HG03469 (cell line): ENCODE results near the gene MAPK12.

Source experiments
- ATAC-seq: cut with Tn5 transposase; IDR thresholded peaks from one replicate; pipeline ENCODE4 v1.9.1; 2021; ENCODE audit warnings: mild to moderate bottlenecking, moderate library complexity, moderate number of reproducible peaks; ENCODE audit not compliant: unreplicated experiment

The MAPK12 gene

DNA sequence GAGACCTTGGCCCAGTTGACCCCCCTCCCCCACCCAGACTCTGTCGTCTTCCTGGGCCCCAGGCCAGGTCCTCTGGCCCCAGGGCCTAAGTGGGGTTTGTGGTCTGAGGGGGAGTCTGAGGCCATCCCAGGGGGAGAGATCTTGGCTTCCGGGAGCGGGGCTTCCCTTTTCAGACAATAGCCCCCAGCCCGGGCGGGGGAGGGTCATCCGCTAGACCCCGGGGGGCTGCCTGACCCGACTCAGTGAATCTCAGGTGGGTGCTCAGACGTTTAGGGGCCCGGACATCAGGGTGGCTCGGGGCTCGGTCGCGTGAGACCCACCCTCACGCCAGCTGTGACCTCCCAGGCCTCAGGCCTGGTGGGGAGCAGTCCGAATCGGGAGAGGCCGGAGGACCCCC is 8.1 kb upstream of the MAPK12 start:
- ATAC-seq: no peak

DNA sequence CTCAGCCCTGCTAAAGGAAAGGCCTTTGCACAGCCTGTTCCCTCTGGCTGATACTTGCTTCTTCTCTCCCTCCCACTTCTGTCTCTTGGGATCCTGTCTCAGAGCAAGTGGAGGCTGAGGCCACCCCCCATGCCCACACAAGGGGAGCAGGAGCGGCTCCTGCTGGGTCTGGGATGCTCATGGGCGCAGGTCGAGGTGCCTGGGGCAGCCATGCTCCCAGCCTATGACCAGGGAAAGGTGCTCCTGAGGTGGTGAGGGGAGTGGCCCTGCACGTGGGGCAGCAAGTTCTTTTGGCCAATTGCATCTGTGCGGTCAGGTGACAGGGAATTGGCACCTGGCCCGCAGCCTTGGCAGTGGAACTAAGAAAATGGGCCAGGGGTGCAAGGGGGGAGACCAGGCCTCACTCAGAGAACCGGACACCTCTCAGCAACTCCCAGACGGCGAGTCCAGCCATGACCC is 7.2 kb upstream of the MAPK12 start:
- no peak for ATAC-seq

DNA sequence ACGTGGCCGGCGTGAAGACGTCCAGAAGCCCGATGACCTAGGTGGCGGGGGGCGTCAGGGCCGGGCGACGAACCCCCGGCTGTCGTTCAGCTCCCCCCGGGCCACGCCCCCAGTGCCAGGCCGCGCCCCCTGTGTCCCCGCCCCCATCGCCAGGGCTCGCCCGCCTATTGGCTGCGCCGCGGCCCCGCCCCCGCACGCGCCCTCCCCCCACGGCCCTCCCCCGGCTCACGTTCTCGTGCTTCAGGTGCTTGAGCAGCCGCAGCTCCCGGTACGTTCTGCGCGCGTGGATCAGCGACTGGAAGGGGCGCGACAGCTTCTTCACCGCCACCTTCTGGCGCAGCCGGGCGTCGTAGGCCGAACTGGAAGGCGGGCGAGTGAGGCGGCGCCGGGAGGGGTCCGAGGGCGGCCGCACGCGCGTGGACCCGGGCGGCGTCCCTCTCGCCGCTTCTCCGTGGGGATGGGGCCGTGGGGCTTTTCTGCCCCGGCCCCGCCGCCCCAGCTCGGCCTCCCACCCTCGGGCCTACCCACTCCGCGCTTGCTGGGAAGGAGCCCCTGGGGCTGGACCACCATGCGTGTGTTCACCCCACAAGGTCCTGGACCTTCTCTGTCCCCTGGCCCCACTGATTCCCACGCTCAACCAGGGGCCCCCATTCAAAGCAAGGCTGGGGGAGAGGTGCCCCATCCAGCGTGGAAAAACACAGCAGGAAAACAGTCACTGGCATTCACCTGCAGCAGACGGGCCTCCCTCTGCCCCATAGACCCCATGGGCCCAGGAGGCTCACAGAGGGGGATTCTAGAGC is 6.3 kb upstream of the MAPK12 start:
- no peak for ATAC-seq

DNA sequence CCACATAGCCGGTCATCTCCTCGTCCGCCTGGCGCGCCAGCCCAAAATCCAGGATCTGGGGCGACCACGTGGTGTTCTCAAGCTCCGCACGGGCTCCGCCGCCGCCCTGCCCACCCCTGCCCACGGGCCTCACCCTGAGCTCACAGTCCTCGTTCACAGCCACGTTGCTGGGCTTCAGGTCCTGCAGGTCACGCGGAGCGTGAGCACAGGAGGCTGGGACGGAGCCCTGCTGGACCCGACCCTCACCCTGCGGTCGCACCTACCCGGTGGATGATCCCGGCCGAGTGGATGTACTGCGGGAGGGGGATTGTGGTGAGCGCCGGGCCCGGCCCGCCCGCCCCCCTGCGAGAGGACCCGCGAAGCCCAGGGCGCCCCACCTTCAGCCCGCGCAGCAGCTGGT is 5.5 kb upstream of the MAPK12 start:
- ATAC-seq: no peak

DNA sequence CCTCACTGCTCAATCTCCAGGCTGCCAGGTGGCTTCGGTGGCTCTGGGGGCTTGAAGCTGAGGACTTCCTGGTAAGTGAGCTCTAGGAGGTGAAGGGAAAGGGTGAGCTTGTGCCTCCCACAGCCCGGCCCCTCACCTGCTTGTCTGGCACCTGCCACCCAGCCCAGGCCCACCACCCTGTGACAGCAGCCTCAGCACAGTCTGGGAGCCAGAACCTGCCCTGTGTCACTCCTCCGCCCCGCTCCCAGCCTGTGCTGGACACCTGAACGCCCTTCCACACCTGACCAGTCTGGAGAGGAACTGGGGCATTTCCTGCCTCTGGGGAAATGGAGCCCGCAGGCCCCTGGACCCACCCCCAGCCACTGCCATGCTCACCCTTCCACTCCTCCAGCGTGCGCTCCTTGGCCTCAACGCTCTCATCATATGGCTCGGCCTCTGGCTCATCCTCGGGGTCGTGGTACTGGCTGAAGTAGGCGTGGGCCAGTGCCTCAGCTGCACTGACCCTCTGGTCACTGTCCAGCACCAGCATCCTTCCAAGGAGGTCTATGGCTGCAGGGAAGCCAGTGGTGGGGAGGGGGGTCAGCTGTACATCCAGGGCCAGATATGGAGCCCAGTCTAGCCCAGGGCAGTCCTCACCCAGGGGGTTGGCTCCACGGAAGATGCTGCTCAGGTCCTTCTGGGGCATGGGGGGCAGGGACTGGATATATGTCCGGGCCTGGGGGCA is 3.6 kb upstream of the MAPK12 start:
- ATAC-seq: no peak

DNA sequence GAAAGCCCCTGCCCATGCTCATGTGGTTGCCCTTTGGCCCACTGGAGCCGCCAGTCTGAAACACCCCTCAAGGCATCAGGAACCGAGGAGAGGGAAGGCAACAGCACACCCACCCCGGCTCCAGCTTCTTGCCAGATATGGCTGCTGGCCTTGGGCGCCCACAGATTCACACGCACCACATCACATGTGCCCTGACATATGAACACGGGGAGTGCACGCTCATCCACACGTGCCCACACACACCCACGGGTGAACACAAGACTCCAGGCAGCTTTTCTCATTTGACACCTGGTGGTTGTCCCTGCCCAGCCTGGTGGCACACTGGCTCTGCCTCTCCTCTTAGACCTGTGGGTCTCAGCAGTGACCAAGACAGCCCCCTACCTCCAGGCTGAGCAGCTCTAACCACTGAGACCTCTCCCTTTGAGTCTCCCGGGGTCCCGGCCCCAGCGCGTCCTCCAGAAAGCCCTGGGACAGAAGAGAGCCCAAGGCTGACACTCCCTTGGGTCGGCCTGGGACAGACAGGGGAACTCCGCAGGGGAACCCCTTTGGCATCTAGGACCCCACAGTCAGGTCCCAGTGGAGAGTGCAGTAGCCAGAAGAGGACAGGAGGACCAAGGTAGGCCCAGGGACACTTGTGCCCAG is 2.7 kb upstream of the MAPK12 start:
- ATAC-seq: no peak

DNA sequence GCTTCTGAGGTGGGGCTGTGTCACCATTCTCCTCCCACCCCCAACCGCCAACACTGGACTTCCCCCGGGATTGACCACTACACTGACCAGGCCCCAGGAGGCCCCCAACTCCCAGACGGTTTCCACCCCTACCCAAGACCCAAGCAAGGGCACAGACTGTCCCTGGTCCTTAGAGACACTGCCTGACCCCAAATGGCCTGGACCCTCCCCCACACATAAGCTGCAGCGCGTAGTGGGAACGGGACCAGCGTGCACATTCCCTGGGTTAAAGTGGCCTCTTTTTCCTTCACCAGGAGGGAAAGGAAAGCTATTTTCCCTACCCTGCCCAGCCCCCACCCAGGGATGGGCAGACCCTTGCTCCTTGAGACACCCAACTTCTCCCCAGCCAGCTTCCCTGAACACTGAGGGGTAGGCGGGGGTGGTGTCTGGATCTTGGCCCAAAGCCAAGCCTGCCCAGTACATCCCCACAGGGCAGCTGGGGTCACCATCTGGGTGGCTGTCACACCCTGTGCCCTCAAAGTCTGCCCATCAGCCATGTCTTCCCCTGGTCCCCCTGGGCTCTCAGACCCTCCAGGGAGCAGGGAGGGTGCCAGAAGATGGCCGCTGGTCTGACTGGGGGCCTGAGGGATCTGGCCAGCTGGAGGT is 1.6 kb upstream of the MAPK12 start:
- ATAC-seq: no peak

DNA sequence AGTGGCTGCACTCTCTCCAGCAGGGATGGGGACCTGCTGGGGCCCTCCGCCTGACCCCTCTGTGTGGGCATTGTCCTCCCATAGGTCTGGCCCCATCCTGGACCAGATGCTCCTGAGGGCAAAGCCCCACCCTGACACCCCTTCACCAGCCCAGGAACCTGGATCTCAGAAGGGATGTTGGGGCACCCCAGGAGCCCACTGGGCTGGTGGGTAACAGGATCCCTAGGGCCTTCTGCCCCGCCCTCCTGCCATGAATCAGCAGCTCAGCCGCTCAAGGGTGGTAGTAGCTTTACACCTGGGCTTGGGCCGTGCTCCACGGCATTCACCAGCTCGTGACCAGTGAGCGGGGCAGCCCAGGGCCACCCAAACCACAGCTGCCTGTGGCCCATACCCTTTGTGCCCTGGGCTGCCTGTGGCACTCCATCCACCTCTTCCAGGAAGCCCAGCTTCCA is 1.0 kb upstream of the MAPK12 start:
- ATAC-seq: no peak

DNA sequence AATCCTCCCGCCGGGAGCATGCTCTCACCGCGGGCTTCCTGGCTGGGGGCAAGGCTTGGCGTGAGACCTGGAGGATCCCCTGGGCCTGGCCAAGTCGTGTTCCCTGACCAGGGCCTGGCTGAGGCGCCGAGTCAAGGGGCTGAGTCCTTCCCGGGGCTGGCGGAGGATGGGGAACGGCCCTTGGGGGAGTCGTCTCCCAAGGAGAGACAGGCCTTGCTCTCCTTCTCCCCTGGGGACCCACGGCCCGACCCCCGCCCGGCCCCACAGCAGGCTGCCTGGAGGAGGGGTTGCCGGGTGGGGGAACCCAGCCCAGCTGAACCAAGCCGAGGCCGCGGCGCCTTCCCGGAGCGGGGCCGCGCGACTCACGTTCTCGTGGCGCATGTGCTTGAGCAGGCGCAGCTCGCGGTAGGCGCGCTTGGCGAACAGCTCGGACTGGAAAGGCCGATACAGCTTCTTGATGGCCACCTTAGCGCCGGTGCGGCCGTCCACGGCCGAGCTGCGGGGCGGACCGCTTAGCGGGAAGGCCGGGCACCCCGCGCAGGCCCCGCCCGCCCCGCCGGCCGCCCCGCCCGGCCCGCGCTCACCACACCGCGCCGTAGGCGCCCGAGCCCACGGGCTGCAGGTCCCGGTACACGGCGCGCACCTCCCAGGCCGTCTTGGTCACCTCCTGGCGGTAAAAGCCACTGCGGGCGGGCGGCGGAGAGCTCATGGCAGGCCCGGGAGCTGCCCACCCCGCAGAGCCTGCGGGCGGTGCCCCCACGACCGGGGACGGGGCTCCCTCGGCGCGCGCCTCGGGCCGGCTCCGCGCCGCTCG is 475 bp downstream of the MAPK12 start:
- no peak for ATAC-seq

DNA sequence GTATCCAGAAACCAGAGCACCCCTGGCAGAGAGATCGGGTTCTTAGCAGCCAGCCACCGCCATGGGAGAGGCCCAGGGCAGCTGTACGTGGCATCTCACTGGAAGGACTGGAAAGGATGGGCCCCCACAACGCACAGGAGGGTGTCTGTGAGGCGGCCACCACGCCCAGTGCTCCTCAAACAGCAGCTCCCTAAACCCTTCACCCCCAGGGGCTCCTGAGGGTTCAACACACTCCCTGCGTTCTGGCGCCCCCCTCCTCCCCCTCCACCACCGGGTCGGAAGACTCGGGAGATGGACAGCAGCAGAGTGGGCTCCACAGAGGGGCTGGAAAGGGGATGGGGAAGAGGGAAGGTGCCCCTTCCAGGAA is 1.1 kb downstream of the MAPK12 start:
- no peak for ATAC-seq

DNA sequence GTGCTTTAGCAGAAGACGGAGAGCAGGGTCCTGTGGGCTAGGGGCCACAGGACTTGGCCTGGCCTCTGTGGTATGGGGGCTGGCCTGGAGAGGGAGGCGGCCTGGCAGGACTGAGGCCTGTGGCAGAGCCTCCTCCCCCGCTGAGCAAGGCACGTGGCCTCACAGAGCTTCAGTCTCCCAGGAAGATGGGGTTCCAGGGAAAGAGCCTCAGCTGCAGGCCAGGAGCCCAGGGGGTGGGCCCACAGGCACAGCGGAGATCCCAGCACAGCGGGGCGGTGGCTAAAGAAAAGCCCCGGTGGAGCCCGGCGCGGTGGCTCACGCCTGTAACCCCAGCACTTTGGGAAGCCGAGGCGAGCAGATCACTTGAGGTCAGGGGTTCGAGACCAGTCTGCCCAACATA is 2.2 kb downstream of the MAPK12 start:
- ATAC-seq: no peak

DNA sequence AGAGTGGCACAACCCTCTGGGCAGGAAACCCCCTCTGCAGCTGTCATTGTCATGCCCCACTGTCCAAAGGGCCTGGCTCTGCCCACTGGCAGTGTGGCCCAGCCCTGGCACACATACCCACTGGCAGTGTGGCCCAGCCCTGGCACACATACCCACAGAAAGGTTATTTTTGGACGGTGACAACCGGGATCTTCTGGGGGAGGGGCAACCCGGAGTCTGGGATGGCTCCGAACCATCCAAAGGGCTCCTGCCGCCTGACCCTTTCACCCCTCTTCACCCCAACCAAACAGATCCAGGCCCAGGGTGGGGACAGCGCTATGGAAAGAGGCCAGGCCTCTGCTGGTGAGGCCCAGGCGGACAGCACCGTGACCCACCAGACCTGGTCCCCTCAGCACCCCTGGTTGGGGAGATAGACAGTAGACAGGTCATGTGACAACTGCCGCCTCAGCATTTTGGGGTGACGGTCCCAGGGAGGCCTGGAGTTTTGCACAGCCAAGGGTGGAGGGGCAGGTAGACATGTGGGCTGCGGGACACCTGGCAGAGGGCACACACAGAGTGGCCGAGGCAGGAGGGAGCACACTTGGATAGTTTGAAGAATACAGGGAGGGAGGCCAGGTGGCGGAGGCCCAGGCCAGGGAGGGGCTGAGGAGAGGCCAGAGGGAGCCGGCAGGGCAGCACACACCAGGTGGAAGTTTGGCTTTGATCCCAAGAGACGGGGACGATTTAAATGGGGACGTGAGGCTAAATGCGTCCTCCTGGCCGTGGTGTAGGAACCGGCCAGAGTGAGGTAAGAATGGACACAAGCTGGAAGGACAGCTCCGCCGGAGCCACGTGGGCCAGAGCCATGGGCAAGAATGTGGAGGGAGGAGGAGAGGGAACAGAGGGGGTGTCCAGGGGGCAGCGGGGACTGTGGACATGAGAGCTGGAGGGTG is 2.9 kb downstream of the MAPK12 start:
- no peak for ATAC-seq

DNA sequence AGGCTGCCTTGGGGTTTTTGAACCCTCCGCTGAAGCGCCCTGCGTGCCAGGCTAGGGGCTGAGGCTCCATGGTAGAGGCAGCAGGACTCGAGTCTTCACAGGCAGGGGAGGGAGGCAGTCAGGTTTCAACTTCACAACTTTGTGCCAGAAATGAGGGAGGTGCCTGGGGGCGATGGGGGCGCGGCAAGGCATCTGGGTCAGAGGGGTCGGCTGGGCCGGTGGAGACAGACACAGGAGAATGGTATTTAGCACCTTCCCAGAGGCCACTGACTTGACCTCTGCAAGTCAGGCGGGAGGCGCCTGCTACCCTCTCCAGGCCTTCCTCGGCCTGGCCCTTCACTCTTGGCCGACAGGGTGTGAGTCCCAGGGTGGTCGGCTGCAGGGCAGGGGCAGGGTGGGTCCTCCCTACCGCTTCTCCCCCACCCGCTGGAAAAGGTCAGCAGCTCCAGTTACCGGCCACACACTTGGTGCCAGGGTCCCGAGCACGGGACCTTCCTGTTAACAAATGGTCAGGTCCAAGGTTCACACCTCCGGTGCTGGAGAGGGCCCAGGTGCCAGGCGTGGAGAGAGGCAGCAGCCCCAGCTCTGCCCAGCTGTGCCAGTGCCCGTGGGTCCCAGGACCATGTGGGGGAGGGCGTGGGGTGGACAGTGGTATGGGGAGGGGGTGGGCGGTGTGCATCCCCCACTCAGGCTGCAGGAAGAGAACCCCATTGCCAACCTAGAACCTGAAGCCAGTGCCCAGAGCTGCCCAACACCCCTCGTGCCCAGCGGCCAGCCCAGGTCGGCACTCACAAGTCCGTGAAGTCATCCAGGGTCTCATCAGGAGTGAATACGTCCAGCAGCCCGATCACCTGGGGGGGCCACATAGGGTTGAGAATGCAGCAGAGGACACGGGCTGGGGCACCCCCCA is 3.8 kb downstream of the MAPK12 start:
- ATAC-seq: no peak

DNA sequence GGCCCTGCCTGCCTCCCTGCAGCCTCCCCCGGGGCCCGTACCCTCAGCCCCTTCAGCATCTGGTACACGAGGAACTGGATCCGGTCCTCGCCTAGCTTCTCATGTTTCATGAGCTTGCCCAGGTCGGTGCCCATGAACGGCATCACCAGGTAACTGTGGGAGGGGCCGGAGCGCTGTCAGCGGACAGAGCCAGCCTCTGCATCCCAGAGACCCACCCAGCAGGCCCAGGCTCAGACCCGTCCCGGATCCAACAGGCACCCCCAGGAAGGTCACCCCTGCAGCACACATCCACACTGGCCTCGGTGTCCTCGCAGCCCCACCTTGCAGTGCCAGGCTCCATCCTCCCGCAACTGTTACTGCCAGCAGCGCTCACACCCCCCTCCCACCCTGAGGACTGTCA is 4.4 kb downstream of the MAPK12 start:
- no peak for ATAC-seq

DNA sequence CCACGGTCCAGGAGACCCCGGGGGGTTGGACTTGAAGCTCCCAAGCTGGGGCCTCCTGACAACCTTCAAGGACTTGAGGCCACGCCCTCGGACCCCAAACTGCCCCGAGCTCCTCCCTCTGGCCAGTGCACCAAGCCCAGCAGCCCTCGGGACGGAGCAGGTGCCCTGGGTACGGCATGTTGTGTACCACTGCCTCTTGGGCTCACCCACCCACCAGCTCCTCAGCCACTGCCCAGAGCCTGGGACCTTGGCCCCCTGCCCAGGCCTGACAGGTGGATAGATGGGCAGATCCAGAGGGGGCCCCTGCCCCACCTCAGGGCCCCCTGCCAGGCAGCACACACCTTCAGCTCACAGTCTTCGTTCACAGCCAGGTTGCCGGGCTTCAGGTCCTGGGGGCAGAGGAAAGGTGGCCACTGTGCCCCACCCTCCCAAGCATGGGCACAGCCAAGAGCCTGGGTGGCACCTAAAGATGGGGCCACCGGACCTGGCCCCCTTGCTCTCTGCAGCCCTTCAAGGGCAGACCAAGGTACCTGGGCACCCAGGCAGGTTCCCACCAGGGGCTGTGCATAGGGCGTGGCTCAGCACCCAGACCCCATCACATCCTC is 5.1 kb downstream of the MAPK12 start:
- ATAC-seq: no peak

DNA sequence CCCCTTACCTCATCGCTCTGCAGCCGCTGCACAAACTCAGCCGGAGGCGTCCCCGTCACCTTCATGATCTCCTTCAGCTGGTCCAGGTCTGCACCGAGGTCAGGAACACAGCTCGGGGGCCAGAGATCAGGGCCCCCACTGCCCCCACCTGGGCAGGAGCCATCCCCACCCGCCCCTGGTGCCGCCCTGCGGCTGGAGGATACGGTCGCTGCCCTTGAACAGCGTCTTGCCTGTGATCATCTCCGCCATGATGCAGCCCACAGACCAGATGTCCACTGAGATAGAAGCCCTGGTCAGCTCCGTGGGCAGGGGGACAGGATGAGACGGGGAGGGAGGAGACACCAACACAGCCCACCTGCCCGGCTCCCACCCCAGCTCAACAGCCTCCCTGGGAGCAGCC is 5.9 kb downstream of the MAPK12 start:
- ATAC-seq: no peak

DNA sequence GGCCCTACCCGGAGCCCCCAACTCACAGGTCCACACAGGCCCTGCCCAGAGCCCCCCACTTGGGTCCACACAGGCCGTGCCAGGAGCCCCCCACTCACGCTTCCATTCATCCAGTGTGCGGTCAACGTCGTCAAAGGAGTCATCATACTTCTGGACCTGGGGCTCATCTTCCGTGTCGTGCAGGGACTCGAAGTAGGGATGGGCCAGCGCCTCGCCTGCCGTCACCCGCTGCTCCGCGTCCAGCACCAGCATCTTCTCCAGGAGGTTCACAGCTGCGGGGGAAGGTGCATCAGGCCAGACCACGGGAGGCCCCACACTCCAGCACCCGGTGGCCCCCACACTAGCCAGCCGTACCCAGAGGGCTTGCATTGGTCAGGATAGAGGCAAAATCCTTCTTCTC is 6.4 kb downstream of the MAPK12 start:
- ATAC-seq: no peak

DNA sequence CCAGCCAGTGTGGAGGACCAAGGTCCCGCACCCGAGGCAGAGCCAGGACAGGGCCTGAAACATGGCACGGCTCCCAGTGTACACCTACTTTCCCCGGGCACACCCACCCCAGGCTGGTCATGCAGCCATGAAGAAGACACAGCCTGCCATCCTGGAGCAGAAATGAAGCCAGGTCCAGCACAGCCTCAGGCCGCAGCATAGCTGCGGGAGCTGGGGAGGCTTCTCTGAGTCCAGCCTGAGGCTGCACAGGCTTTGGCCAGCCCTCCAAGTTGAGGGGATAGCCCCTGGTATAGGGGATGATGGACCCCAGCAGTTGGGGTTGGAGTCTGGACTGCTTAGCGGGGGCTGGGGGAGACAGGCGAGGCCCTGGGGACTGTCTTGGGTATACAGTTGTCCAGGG is 7.5 kb downstream of the MAPK12 start:
- no peak for ATAC-seq
